CD4-positive, CD25-positive, alpha-beta regulatory T cell (primary cell): ENCODE results near the gene ZNF598. TPM values are rescaled to one million over a fixed set of nuclear protein-coding genes. Genes with fewer than 3 reads are reported as not detected.
A peak's percentile ranks its signal among the peaks of the same experiment; 100 is the strongest.

Experiments used
- ATAC-seq, 2 donors: fragments of 150-1000 bp; cut with Tn5 transposase; one replicate each; pipeline ENCODE4 v1.10.0; 2021; ENCODE audit warnings: low read depth in 2 of 2, moderate number of reproducible peaks in 2 of 2, moderate library complexity in 1 of 2
- DNase-seq, 3 donors: peaks; one replicate each; pipeline versions ENCODE4 v3.0.0 to v3.0.0-alpha.2; 2012 to 2022; ENCODE audit warnings: mixed read lengths in 1 of 3
- H3K27ac ChIP-seq: one replicate; pipeline ENCODE4 v1.7.0; 2013; ENCODE audit warnings: mild to moderate bottlenecking, low read length; ENCODE audit not compliant: insufficient read depth, poor library complexity, severe bottlenecking
- H3K27me3 ChIP-seq: one replicate; pipeline ENCODE4 v1.7.0; 2013; ENCODE audit warnings: low read length; ENCODE audit not compliant: control insufficient read depth, insufficient read depth
- H3K36me3 ChIP-seq: one replicate; pipeline ENCODE4 v1.7.0; 2013; ENCODE audit warnings: mild to moderate bottlenecking, low read length, moderate library complexity; ENCODE audit not compliant: control insufficient read depth, insufficient read depth
- H3K4me1 ChIP-seq: 2 replicates; pipeline ENCODE4 v1.7.0; 2013; ENCODE audit warnings: mild to moderate bottlenecking, low read length; ENCODE audit not compliant: insufficient read depth, control insufficient read depth, poor library complexity, severe bottlenecking
- H3K4me3 ChIP-seq: one replicate; pipeline ENCODE4 v1.7.0; 2013; ENCODE audit warnings: low read depth, mild to moderate bottlenecking, low read length, moderate library complexity
- H3K9me3 ChIP-seq, 2 experiments: 1 replicate in 1 of 2; 2 replicates in 1 of 2; pipeline ENCODE4 v1.7.0; 2013; ENCODE audit warnings: low read length in 2 of 2, mild to moderate bottlenecking in 1 of 2, moderate library complexity in 1 of 2; ENCODE audit not compliant: control insufficient read depth in 2 of 2
- H3K27ac Mint-ChIP-seq, 3 donors: one replicate each; pipeline ENCODE4 v1.8.0; 2020 to 2022; ENCODE audit warnings: mild to moderate bottlenecking in 3 of 3, mixed read lengths in 3 of 3, moderate library complexity in 2 of 3
- H3K27me3 Mint-ChIP-seq: one replicate; pipeline ENCODE4 v1.8.0; 2022; ENCODE audit warnings: mild to moderate bottlenecking, mixed read lengths
- H3K36me3 Mint-ChIP-seq: one replicate; pipeline ENCODE4 v1.8.0; 2020; ENCODE audit warnings: mixed read lengths
- H3K4me1 Mint-ChIP-seq, 4 donors: one replicate each; pipeline ENCODE4 v1.8.0; 2020 to 2022; ENCODE audit warnings: mixed read lengths in 4 of 4, mild to moderate bottlenecking in 1 of 4
- H3K4me3 Mint-ChIP-seq, 4 donors: one replicate each; pipeline ENCODE4 v1.8.0; 2020 to 2022; ENCODE audit warnings: mild to moderate bottlenecking in 4 of 4, mixed read lengths in 4 of 4, moderate library complexity in 3 of 4
- H3K9me3 Mint-ChIP-seq, 7 donors: one replicate each; pipeline ENCODE4 v1.8.0; 2020 to 2022; ENCODE audit warnings: mixed read lengths in 7 of 7, mild to moderate bottlenecking in 3 of 7, moderate library complexity in 2 of 7
- polyA plus RNA-seq, 4 donors: library from polyadenylated mRNA; unstranded; fragments of 300-500 nt; fragmentation: Illumina TruSeq; gene quantifications; one replicate each; pipeline ENCODE4 v1.2.3, GENCODE V29; 2021
- total RNA-seq: library from RNA; stranded (reverse); gene quantifications from one replicate; pipeline ENCODE4 v1.2.3, GENCODE V29; 2022

The ZNF598 gene
- total and polyA plus RNA-seq, 5 donors from 2014 or later, result 1.8 to 48.2 (median 3.0) TPM

GRCh38 chr16:1985466-1986150 is 24.0 kb downstream of the ZNF598 start:
- DNase-seq (no peak), ATAC-seq (no peak)
- H3K27me3 ChIP-seq, result peaks cover 17% of the 10 kb centered on the region
- no peak overlapping the region for H3K4me3 ChIP-seq
- Mint-ChIP-seq H3K27me3 (peaks cover 41% of the 10 kb centered on the region), H3K4me1 (peaks cover 0 to 33% (median 11%) of the 10 kb centered on the region in 4 donors), H3K36me3 (no peaks in the 10 kb centered on the region), H3K27ac (no peak overlapping the region), H3K9me3 (peaks cover 0 to 2% (median 0%) of the 10 kb centered on the region in 7 donors), H3K4me3 (peak overlapping the region; percentile 80 to 88 (median 82))
- H3K27ac ChIP-seq, result no peak overlapping the region
- H3K4me1 ChIP-seq, result peaks cover 27% of the 10 kb centered on the region
- no peaks in the 10 kb centered on the region for H3K36me3 ChIP-seq
- no peaks in the 10 kb centered on the region for H3K9me3 ChIP-seq

- Mint-ChIP-seq H3K9me3 (peaks cover 0 to 2% (median 0%) of the 10 kb centered on the region in 7 donors), H3K4me3 (peak overlapping the region; percentile 80 to 88 (median 82)), H3K4me1 (peaks cover 0 to 31% (median 11%) of the 10 kb centered on the region in 4 donors), H3K27ac (peak overlapping the region in 2 of 3 donors; percentile 62 to 76), H3K36me3 (no peaks in the 10 kb centered on the region), H3K27me3 (peaks cover 44% of the 10 kb centered on the region)
- H3K36me3 ChIP-seq, result no peaks in the 10 kb centered on the region
- H3K27me3 ChIP-seq, result peaks cover 17% of the 10 kb centered on the region
- peaks cover 29% of the 10 kb centered on the region for H3K4me1 ChIP-seq
- no peaks in the 10 kb centered on the region for H3K9me3 ChIP-seq
- peak overlapping the region; percentile 35 for H3K4me3 ChIP-seq
- ATAC-seq, result peak; percentile 26 to 30
- H3K27ac ChIP-seq, result peak overlapping the region; percentile 60
- DNase-seq, result peak in 1 of 3 donors; percentile 58
Observed at GRCh38 chr16:1984347-1985225, 25.0 kb downstream of the ZNF598 start.

- H3K4me1 Mint-ChIP-seq, result peaks cover 0 to 23% (median 9%) of the 10 kb centered on the region in 4 donors
- DNase-seq, result peak; percentile 53 to 69 (median 55)
- H3K27me3 ChIP-seq, result peaks cover 14% of the 10 kb centered on the region
- peaks cover 0 to 2% (median 0%) of the 10 kb centered on the region in 7 donors for H3K9me3 Mint-ChIP-seq
- peak within 1 kb of the TSS; percentile 55 for H3K4me3 ChIP-seq
- H3K4me3 Mint-ChIP-seq, result peak within 1 kb of the TSS; percentile 80 to 92 (median 86)
- no peaks in the 10 kb centered on the region for H3K9me3 ChIP-seq
- peak within 1 kb of the TSS in 2 of 3 donors; percentile 62 to 76 for H3K27ac Mint-ChIP-seq
- peak; percentile 71 to 76 for ATAC-seq
- peak within 1 kb of the TSS; percentile 60 for H3K27ac ChIP-seq
- H3K27me3 Mint-ChIP-seq, result peaks cover 38% of the 10 kb centered on the region
- H3K36me3 Mint-ChIP-seq, result no peaks in the 10 kb centered on the region
- peaks cover 25% of the 10 kb centered on the region for H3K4me1 ChIP-seq
- H3K36me3 ChIP-seq, result no peaks in the 10 kb centered on the region
Observed at GRCh38 chr16:1983544-1984346, 25.9 kb downstream of the ZNF598 start, which contains the start of gene GFER. GFER (plus strand) TSS chr16:1984193; CDS start chr16:1984219, 26 bp downstream.

GRCh38 chr16:1982991-1983543 is 26.6 kb downstream of the ZNF598 start:
- Histone ChIP-seq H3K27ac (peak overlapping the region; percentile 60), H3K27me3 (peaks cover 11% of the 10 kb centered on the region), H3K4me3 (peak overlapping the region; percentile 55), H3K9me3 (no peaks in the 10 kb centered on the region), H3K36me3 (peaks cover 5% of the 10 kb centered on the region), H3K4me1 (peaks cover 25% of the 10 kb centered on the region)
- H3K36me3 Mint-ChIP-seq, result no peaks in the 10 kb centered on the region
- DNase-seq, result no peak
- H3K4me3 Mint-ChIP-seq, result peak overlapping the region; percentile 80 to 92 (median 86)
- no peak for ATAC-seq
- H3K27me3 Mint-ChIP-seq, result peaks cover 36% of the 10 kb centered on the region
- H3K4me1 Mint-ChIP-seq, result peaks cover 0 to 19% (median 8%) of the 10 kb centered on the region in 4 donors
- H3K27ac Mint-ChIP-seq, result no peak overlapping the region
- H3K9me3 Mint-ChIP-seq, result peaks cover 0 to 2% (median 0%) of the 10 kb centered on the region in 7 donors

GRCh38 chr16:1982013-1982433 is 27.6 kb downstream of the ZNF598 start:
- ATAC-seq (no peak), DNase-seq (no peak)
- Histone ChIP-seq H3K9me3 (no peaks in the 10 kb centered on the region), H3K4me1 (peaks cover 25% of the 10 kb centered on the region), H3K27me3 (peaks cover 11% of the 10 kb centered on the region), H3K36me3 (peaks cover 11% of the 10 kb centered on the region), H3K27ac (no peak overlapping the region), H3K4me3 (no peak overlapping the region)
- peaks cover 0 to 19% (median 8%) of the 10 kb centered on the region in 4 donors for H3K4me1 Mint-ChIP-seq
- H3K9me3 Mint-ChIP-seq, result no peaks in the 10 kb centered on the region
- H3K27ac Mint-ChIP-seq, result no peak overlapping the region
- H3K36me3 Mint-ChIP-seq, result no peaks in the 10 kb centered on the region
- peaks cover 32% of the 10 kb centered on the region for H3K27me3 Mint-ChIP-seq
- H3K4me3 Mint-ChIP-seq, result peak overlapping the region; percentile 28 to 92 (median 80)

- peaks cover 17% of the 10 kb centered on the region for H3K36me3 ChIP-seq
- DNase-seq (no peak), ATAC-seq (no peak)
- no peak within 1 kb of the TSS for H3K4me3 ChIP-seq
- H3K27me3 ChIP-seq, result peaks cover 11% of the 10 kb centered on the region
- no peak within 1 kb of the TSS for H3K27ac Mint-ChIP-seq
- peaks cover 25% of the 10 kb centered on the region for H3K4me1 ChIP-seq
- H3K9me3 ChIP-seq, result no peaks in the 10 kb centered on the region
- H3K4me1 Mint-ChIP-seq, result peaks cover 0 to 19% (median 6%) of the 10 kb centered on the region in 4 donors
- H3K36me3 Mint-ChIP-seq, result no peaks in the 10 kb centered on the region
- H3K4me3 Mint-ChIP-seq, result peak within 1 kb of the TSS; percentile 72 to 92 (median 86)
- peaks cover 27% of the 10 kb centered on the region for H3K27me3 Mint-ChIP-seq
- H3K9me3 Mint-ChIP-seq, result no peaks in the 10 kb centered on the region
- no peak within 1 kb of the TSS for H3K27ac ChIP-seq
Observed at GRCh38 chr16:1981398-1981836, 28.2 kb downstream of the ZNF598 start, which contains the start of gene NOXO1. NOXO1 (minus strand) TSS chr16:1981469; CDS start chr16:1981179, 290 bp downstream.

- Histone ChIP-seq H3K36me3 (peaks cover 23% of the 10 kb centered on the region), H3K27ac (no peak overlapping the region), H3K4me3 (no peak overlapping the region), H3K27me3 (peaks cover 11% of the 10 kb centered on the region), H3K9me3 (no peaks in the 10 kb centered on the region), H3K4me1 (peaks cover 25% of the 10 kb centered on the region)
- Mint-ChIP-seq H3K9me3 (no peaks in the 10 kb centered on the region), H3K4me3 (peak overlapping the region in 1 of 4 donors; percentile 88), H3K27ac (no peak overlapping the region), H3K4me1 (peaks cover 0 to 19% (median 5%) of the 10 kb centered on the region in 4 donors), H3K27me3 (peaks cover 27% of the 10 kb centered on the region), H3K36me3 (peaks cover 5% of the 10 kb centered on the region)
- ATAC-seq, result no peak
- no peak for DNase-seq
Observed at GRCh38 chr16:1980770-1981087, 28.9 kb downstream of the ZNF598 start.
